ENCODE measurements around the gene DYNC1I1. TPM values are rescaled to one million over a fixed set of nuclear protein-coding genes. Genes with fewer than 3 reads are reported as not detected.

The DYNC1I1 gene
- polyA plus RNA-seq, 1 donor from 2014 or later = 28.9 TPM

DNA sequence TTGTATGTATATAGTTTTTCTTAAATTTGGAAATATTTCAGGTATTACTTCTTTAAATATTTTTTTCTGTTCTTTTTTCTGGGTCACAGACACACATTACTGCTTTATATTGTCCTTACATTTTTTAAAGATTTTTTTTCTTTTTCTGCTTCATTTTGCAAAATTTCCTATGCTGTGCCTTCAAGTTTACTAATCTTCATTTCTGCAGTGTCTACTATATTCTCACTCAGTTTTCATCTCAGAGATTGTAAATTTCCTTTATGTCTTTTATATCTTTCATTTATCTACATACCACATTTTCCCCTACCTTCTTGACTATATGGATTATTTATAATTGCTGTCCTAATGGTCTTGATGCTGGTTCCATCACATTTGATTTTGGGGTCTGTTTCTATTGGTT lies 339.1 kb downstream of the DYNC1I1 start:
- H3K27me3 ChIP-seq (ENCODE audit: insufficient read depth, low read depth, low read length) = no peaks in the 10 kb centered on the region
- no peaks in the 10 kb centered on the region for H3K79me2 ChIP-seq (replicated peaks; ENCODE audit: insufficient read depth, low read length)
- no peak overlapping the region for H3K9ac ChIP-seq (ENCODE audit: low read length)
- no peaks in the 10 kb centered on the region for H3K36me3 ChIP-seq (ENCODE audit: insufficient read depth, low read length)
- no peaks in the 10 kb centered on the region for H3K9me3 ChIP-seq (ENCODE audit: low read length)
- no peak overlapping the region for H3K27ac ChIP-seq (ENCODE audit: low read length)
- H3K9me2 ChIP-seq (ENCODE audit: insufficient read depth, low read length) = no peaks in the 10 kb centered on the region
- no peak for TF ChIP-seq EZH2 (IDR thresholded peaks at IDR 0.05; ENCODE audit: borderline replicate concordance, insufficient read depth, low read length, poor library complexity, severe bottlenecking)
- no peak for TF ChIP-seq TAF1 (IDR thresholded peaks at IDR 0.05; ENCODE audit: low read depth)
- TF ChIP-seq EP300 (conservative IDR thresholded peaks at IDR 0.05; ENCODE audit: poor library complexity, severe bottlenecking) = no peak
- no peak for TF ChIP-seq SMC3 (conservative IDR thresholded peaks at IDR 0.05; ENCODE audit: poor library complexity)
- TF ChIP-seq, protein P1, sequence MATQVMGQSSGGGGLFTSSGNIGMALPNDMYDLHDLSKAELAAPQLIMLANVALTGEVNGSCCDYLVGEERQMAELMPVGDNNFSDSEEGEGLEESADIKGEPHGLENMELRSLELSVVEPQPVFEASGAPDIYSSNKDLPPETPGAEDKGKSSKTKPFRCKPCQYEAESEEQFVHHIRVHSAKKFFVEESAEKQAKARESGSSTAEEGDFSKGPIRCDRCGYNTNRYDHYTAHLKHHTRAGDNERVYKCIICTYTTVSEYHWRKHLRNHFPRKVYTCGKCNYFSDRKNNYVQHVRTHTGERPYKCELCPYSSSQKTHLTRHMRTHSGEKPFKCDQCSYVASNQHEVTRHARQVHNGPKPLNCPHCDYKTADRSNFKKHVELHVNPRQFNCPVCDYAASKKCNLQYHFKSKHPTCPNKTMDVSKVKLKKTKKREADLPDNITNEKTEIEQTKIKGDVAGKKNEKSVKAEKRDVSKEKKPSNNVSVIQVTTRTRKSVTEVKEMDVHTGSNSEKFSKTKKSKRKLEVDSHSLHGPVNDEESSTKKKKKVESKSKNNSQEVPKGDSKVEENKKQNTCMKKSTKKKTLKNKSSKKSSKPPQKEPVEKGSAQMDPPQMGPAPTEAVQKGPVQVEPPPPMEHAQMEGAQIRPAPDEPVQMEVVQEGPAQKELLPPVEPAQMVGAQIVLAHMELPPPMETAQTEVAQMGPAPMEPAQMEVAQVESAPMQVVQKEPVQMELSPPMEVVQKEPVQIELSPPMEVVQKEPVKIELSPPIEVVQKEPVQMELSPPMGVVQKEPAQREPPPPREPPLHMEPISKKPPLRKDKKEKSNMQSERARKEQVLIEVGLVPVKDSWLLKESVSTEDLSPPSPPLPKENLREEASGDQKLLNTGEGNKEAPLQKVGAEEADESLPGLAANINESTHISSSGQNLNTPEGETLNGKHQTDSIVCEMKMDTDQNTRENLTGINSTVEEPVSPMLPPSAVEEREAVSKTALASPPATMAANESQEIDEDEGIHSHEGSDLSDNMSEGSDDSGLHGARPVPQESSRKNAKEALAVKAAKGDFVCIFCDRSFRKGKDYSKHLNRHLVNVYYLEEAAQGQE (IDR thresholded peaks at IDR 0.05; ENCODE audit: borderline replicate concordance) = no peak
- H2AFZ ChIP-seq (ENCODE audit: low read depth, low read length) = no peak overlapping the region
- no peak overlapping the region for H3K4me3 ChIP-seq (ENCODE audit: low read length)
- H3K4me2 ChIP-seq (ENCODE audit: low read length) = no peak overlapping the region
- no peaks in the 10 kb centered on the region for H3F3A ChIP-seq (ENCODE audit: insufficient read depth, low read length, poor library complexity, severe bottlenecking)
- no peaks in the 10 kb centered on the region for H4K20me1 ChIP-seq (ENCODE audit: insufficient read depth)

GRCh38 chr7:96114190-96114589 lies 341.8 kb downstream of the DYNC1I1 start:
- H2AFZ ChIP-seq (ENCODE audit: low read depth, low read length) = no peak overlapping the region
- H3K79me2 ChIP-seq (replicated peaks; ENCODE audit: insufficient read depth, low read length) = no peaks in the 10 kb centered on the region
- H4K20me1 ChIP-seq (ENCODE audit: insufficient read depth) = no peaks in the 10 kb centered on the region
- no peak for TF ChIP-seq RAD21 (conservative IDR thresholded peaks at IDR 0.05)
- no peak for TF ChIP-seq EP300 (conservative IDR thresholded peaks at IDR 0.05; ENCODE audit: poor library complexity, severe bottlenecking)
- TF ChIP-seq, protein P1 (IDR thresholded peaks at IDR 0.05; ENCODE audit: borderline replicate concordance) = no peak
- TF ChIP-seq CTCF (IDR thresholded peaks at IDR 0.05; ENCODE audit: poor library complexity, severe bottlenecking) = no peak
- no peak for TF ChIP-seq POLR2AphosphoS5 (IDR thresholded peaks at IDR 0.05)
- no peak for TF ChIP-seq EZH2 (IDR thresholded peaks at IDR 0.05; ENCODE audit: borderline replicate concordance, insufficient read depth, low read length, poor library complexity, severe bottlenecking)
- no peak for TF ChIP-seq SMC3 (conservative IDR thresholded peaks at IDR 0.05; ENCODE audit: poor library complexity)
- no peak for TF ChIP-seq MXI1 (conservative IDR thresholded peaks at IDR 0.05; ENCODE audit: poor library complexity, severe bottlenecking)
- no peak for TF ChIP-seq TAF1 (IDR thresholded peaks at IDR 0.05; ENCODE audit: low read depth)
- no peak overlapping the region for H3K27ac ChIP-seq (ENCODE audit: low read length)
- H3F3A ChIP-seq (ENCODE audit: insufficient read depth, low read length, poor library complexity, severe bottlenecking) = no peaks in the 10 kb centered on the region
- H3K4me3 ChIP-seq (ENCODE audit: low read length) = no peak overlapping the region
- H3K9me2 ChIP-seq (ENCODE audit: insufficient read depth, low read length) = no peaks in the 10 kb centered on the region
- no peaks in the 10 kb centered on the region for H3K9me3 ChIP-seq (ENCODE audit: low read length)
- H3K9ac ChIP-seq (ENCODE audit: low read length) = no peak overlapping the region
- H3K36me3 ChIP-seq (ENCODE audit: insufficient read depth, low read length) = no peaks in the 10 kb centered on the region
- no peaks in the 10 kb centered on the region for H3K27me3 ChIP-seq (ENCODE audit: insufficient read depth, low read depth, low read length)
- no peak overlapping the region for H3K4me2 ChIP-seq (ENCODE audit: low read length)

Measured in neural cell (in vitro differentiated cells).